Lower leg skin (tissue), 3 donors: ENCODE data around the gene MAN2A1.

Experiments
- CTCF ChIP-seq, 3 donors: fragments of 450-650 bp; IDR thresholded peaks; one replicate each; pipeline ENCODE4 v1.5.1; 2016; ENCODE audit warnings: antibody characterized with exemption in 3 of 3, mild to moderate bottlenecking in 3 of 3, moderate library complexity in 2 of 3
- POLR2A ChIP-seq, 2 donors: fragments of 450-650 bp; IDR thresholded peaks; one replicate each; pipeline ENCODE4 v1.6.1; 2016 to 2017; ENCODE audit warnings: antibody characterized with exemption in 2 of 2, mild to moderate bottlenecking in 1 of 2, moderate library complexity in 1 of 2

GRCh38 chr5:109784687-109785086, 95.0 kb downstream of the MAN2A1 start:
- TF ChIP-seq CTCF (IDR thresholded peaks at IDR 0.05): no peak
- no peak for TF ChIP-seq POLR2A (IDR thresholded peaks at IDR 0.05)
